ENCODE results near the gene TIMP3.

- TF ChIP-seq, protein P1, sequence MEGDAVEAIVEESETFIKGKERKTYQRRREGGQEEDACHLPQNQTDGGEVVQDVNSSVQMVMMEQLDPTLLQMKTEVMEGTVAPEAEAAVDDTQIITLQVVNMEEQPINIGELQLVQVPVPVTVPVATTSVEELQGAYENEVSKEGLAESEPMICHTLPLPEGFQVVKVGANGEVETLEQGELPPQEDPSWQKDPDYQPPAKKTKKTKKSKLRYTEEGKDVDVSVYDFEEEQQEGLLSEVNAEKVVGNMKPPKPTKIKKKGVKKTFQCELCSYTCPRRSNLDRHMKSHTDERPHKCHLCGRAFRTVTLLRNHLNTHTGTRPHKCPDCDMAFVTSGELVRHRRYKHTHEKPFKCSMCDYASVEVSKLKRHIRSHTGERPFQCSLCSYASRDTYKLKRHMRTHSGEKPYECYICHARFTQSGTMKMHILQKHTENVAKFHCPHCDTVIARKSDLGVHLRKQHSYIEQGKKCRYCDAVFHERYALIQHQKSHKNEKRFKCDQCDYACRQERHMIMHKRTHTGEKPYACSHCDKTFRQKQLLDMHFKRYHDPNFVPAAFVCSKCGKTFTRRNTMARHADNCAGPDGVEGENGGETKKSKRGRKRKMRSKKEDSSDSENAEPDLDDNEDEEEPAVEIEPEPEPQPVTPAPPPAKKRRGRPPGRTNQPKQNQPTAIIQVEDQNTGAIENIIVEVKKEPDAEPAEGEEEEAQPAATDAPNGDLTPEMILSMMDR (IDR thresholded peaks at IDR 0.05) = no peak
- TF ChIP-seq EZH2 (IDR thresholded peaks at IDR 0.05; ENCODE audit: borderline replicate concordance, insufficient read depth, low read depth, low read length, poor library complexity, severe bottlenecking) = no peak
Measured at GRCh38 chr22:32818446-32819115, 17.1 kb downstream of the TIMP3 start.

Data from B cell (primary cell).